Suppressor macrophage treated with lipopolysaccharide for 4 hours (primary cell): ENCODE data around the gene EDEM3.
"Not testable (repeated sequence)": the region's sequence is repeated elsewhere in the genome, so short reads cannot be mapped to it uniquely, and the experiment has no call there.

ENCODE experiments used
- DNase-seq: peaks from one replicate; pipeline ENCODE4 v3.0.0-alpha.2; 2020

EDEM3 gene

GRCh38 chr1:184754476-184755225 is at the start of gene EDEM3:
Gene EDEM3 (minus strand): TSS chr1:184754858. CDS start chr1:184754646, 212 bp downstream.
- peak; percentile 99 for DNase-seq

GRCh38 chr1:184804220-184804619 is 49.6 kb upstream of the EDEM3 start:
- DNase-seq = no peak

GRCh38 chr1:184803180-184803492 is 48.5 kb upstream of the EDEM3 start:
- no peak for DNase-seq

GRCh38 chr1:184802354-184803179 is 47.9 kb upstream of the EDEM3 start:
- DNase-seq = no peak

GRCh38 chr1:184801503-184801902 is 46.8 kb upstream of the EDEM3 start:
- DNase-seq = no peak

GRCh38 chr1:184800876-184801275 is 46.2 kb upstream of the EDEM3 start:
- DNase-seq = no peak

- no peak for DNase-seq
Observed at GRCh38 chr1:184793967-184794366, 39.3 kb upstream of the EDEM3 start.

GRCh38 chr1:184792450-184792969 is 37.9 kb upstream of the EDEM3 start:
- peak; percentile 95 for DNase-seq

- DNase-seq = no peak
Observed at GRCh38 chr1:184791550-184791900, 36.9 kb upstream of the EDEM3 start.

GRCh38 chr1:184790642-184791549 is 36.2 kb upstream of the EDEM3 start:
- no peak for DNase-seq

- no peak for DNase-seq
Observed at GRCh38 chr1:184789884-184790283, 35.2 kb upstream of the EDEM3 start.

GRCh38 chr1:184788970-184789369 is 34.3 kb upstream of the EDEM3 start:
- DNase-seq = no peak

GRCh38 chr1:184785529-184785928 is 30.9 kb upstream of the EDEM3 start:
- DNase-seq = no peak

- not testable (repeated sequence) for DNase-seq
Observed at GRCh38 chr1:184783723-184784122, 29.1 kb upstream of the EDEM3 start.

- no peak for DNase-seq
Observed at GRCh38 chr1:184781941-184782340, 27.3 kb upstream of the EDEM3 start.

GRCh38 chr1:184775885-184776284 is 21.2 kb upstream of the EDEM3 start:
- DNase-seq = no peak

- DNase-seq = no peak
Observed at GRCh38 chr1:184775329-184775728, 20.7 kb upstream of the EDEM3 start.

GRCh38 chr1:184773762-184774320 is 19.2 kb upstream of the EDEM3 start:
- DNase-seq = no peak

- DNase-seq = no peak
Observed at GRCh38 chr1:184771190-184771691, 16.6 kb upstream of the EDEM3 start.

GRCh38 chr1:184770181-184770979 is 15.7 kb upstream of the EDEM3 start:
- no peak for DNase-seq

- DNase-seq = no peak
Observed at GRCh38 chr1:184769241-184769640, 14.6 kb upstream of the EDEM3 start.

GRCh38 chr1:184768467-184768866 is 13.8 kb upstream of the EDEM3 start:
- no peak for DNase-seq
